Measurements from ENCODE around the gene CGB5.

GRCh38 chr19:49064768-49065611 lies 21.3 kb downstream of the CGB5 start, which contains the start of gene NTF4:
- TF ChIP-seq CTCF (IDR thresholded peaks at IDR 0.05): no peak
- no peak for TF ChIP-seq EZH2 (IDR thresholded peaks at IDR 0.05; ENCODE audit: borderline replicate concordance, insufficient read depth, low read depth, low read length, poor library complexity, severe bottlenecking)
